H1 (cell line): ENCODE data around the gene REXO5. TPM values are rescaled to one million over a fixed set of nuclear protein-coding genes. Genes with fewer than 3 reads are reported as not detected.

ENCODE experiments used
- CTCF ChIA-PET: fragments of 300-600 bp; sonication (Branson Sonifier 250); formaldehyde crosslinking; loops from one replicate; lab custom pipeline; 2021; ENCODE audit not compliant: partially characterized antibody; lab: Charles Lee
- POLR2A ChIA-PET: fragments of 300-600 bp; sonication (Branson Sonifier 250); formaldehyde crosslinking; loops from one replicate; lab custom pipeline; 2021; ENCODE audit warnings: inconsistent platforms; ENCODE audit not compliant: partially characterized antibody; lab: Charles Lee
- DNase-seq, 2 experiments: peaks; one replicate each; pipeline versions ENCODE4 v3.0.0 to v3.0.0-alpha.2; 2010 to 2022; ENCODE audit warnings: low spot score in 2 of 2, low read depth in 1 of 2, mixed read lengths in 1 of 2
- FAIRE-seq: peaks from 2 replicates; lab custom pipeline; 2011; peaks lifted over from hg19 to GRCh38; lab: Jason Lieb, UNC
- H2AFZ ChIP-seq: 2 replicates; pipeline ENCODE4 v1.8.1; 2012; ENCODE audit warnings: low read length, inconsistent platforms
- H2AK5ac ChIP-seq: 2 replicates; pipeline ENCODE4 v1.6.1; 2013; ENCODE audit warnings: low read depth, low read length
- H2BK120ac ChIP-seq: replicated peaks from 2 replicates; pipeline ENCODE3; 2013; ENCODE audit warnings: low read depth, low read length, inconsistent platforms
- H2BK12ac ChIP-seq: 2 replicates; pipeline ENCODE4 v1.6.1; 2013; ENCODE audit warnings: low read depth, low read length
- H2BK15ac ChIP-seq: 2 replicates; pipeline ENCODE4 v1.6.1; 2013; ENCODE audit warnings: low read length
- H2BK20ac ChIP-seq: 2 replicates; pipeline ENCODE4 v1.6.1; 2013; ENCODE audit warnings: low read length
- H2BK5ac ChIP-seq: 2 replicates; pipeline ENCODE4 v1.6.1; 2013; ENCODE audit warnings: low read depth, low read length
- H3K14ac ChIP-seq: 2 replicates; pipeline ENCODE4 v1.6.1; 2013; ENCODE audit warnings: inconsistent platforms; ENCODE audit not compliant: insufficient read length
- H3K18ac ChIP-seq: 2 replicates; pipeline ENCODE4 v1.6.1; 2013; ENCODE audit warnings: low read length; ENCODE audit errors: extremely low read depth
- H3K23ac ChIP-seq: 2 replicates; pipeline ENCODE4 v1.6.1; 2013; ENCODE audit warnings: inconsistent platforms; ENCODE audit not compliant: insufficient read length
- H3K23me2 ChIP-seq: 2 replicates; pipeline ENCODE4 v1.6.1; 2013; ENCODE audit warnings: low read depth, low read length
- H3K27ac ChIP-seq: 2 replicates; pipeline ENCODE4 v1.6.1; 2011; ENCODE audit warnings: low read depth, low read length, inconsistent platforms
- H3K27me3 ChIP-seq, 4 experiments: replicated peaks in 1 of 4; 1 replicate in 1 of 4; 2 replicates in 3 of 4; pipeline versions ENCODE4 v1.6.1 to v1.8.1; 2011 to 2013; ENCODE audit warnings: low read length in 3 of 4, mild to moderate bottlenecking in 3 of 4, inconsistent platforms in 2 of 4, mixed read lengths in 2 of 4, moderate library complexity in 1 of 4; ENCODE audit not compliant: control insufficient read depth in 3 of 4, insufficient read depth in 3 of 4; ENCODE audit errors: extremely low read depth in 1 of 4
- H3K36me3 ChIP-seq, 4 experiments: 2 replicates each; pipeline versions ENCODE4 v1.6.1 to v1.8.1; 2011 to 2013; ENCODE audit warnings: mild to moderate bottlenecking in 4 of 4, low read length in 3 of 4, moderate library complexity in 2 of 4, control low read depth in 1 of 4, inconsistent platforms in 1 of 4; ENCODE audit not compliant: insufficient read depth in 4 of 4, control insufficient read depth in 2 of 4
- H3K4ac ChIP-seq: replicated peaks from 2 replicates; pipeline ENCODE3; 2013; ENCODE audit warnings: low read length, low read depth, mixed read lengths, inconsistent platforms; ENCODE audit not compliant: insufficient read length
- H3K4me1 ChIP-seq, 4 experiments: replicated peaks in 1 of 4; 1 replicate in 1 of 4; 2 replicates in 3 of 4; pipeline versions ENCODE4 v1.6.1 to v1.8.1; 2011 to 2013; ENCODE audit warnings: low read length in 3 of 4, inconsistent platforms in 2 of 4, mixed read lengths in 1 of 4; ENCODE audit not compliant: insufficient read depth in 4 of 4, control insufficient read depth in 3 of 4
- H3K4me2 ChIP-seq, 2 experiments: 2 replicates each; pipeline versions ENCODE4 v1.6.1 to v1.8.1; 2011 to 2013; ENCODE audit warnings: low read depth in 2 of 2, low read length in 2 of 2, control low read depth in 1 of 2, inconsistent platforms in 1 of 2, mild to moderate bottlenecking in 1 of 2; ENCODE audit not compliant: insufficient read depth in 1 of 2
- H3K4me3 ChIP-seq, 4 experiments: fragments of 200-600, 300-600 bp in 1 of 4; sonication (generic), shearing (Covaris generic), sonication (Bioruptor Twin) in 1 of 4; 2 replicates each; pipeline versions ENCODE4 v1.5.1 to v1.8.1; 2011 to 2016; ENCODE audit warnings: low read length in 4 of 4, low read depth in 3 of 4, control low read depth in 2 of 4, inconsistent platforms in 2 of 4, mild to moderate bottlenecking in 2 of 4, mixed read lengths in 1 of 4, moderate library complexity in 1 of 4; ENCODE audit not compliant: insufficient read depth in 2 of 4; ENCODE audit errors: extremely low read depth in 1 of 4
- H3K56ac ChIP-seq: replicated peaks from 2 replicates; pipeline ENCODE3; 2013; ENCODE audit warnings: low read depth, mild to moderate bottlenecking, mixed read lengths, low read length, inconsistent platforms; ENCODE audit not compliant: insufficient read length
- H3K79me1 ChIP-seq: 2 replicates; pipeline ENCODE4 v1.6.1; 2013; ENCODE audit warnings: low read depth, low read length, control low read depth
- H3K79me2 ChIP-seq, 2 experiments: 2 replicates each; pipeline versions ENCODE4 v1.6.1 to v1.8.1; 2012 to 2013; ENCODE audit warnings: low read length in 2 of 2, mild to moderate bottlenecking in 2 of 2, inconsistent platforms in 1 of 2; ENCODE audit not compliant: insufficient read depth in 2 of 2, control insufficient read depth in 1 of 2
- H3K9ac ChIP-seq, 4 experiments: replicated peaks in 1 of 4; 1 replicate in 1 of 4; 2 replicates in 3 of 4; pipeline versions ENCODE4 v1.6.1 to v1.8.1; 2011 to 2013; ENCODE audit warnings: low read depth in 3 of 4, low read length in 3 of 4, control low read depth in 2 of 4, mild to moderate bottlenecking in 2 of 4, moderate library complexity in 2 of 4, inconsistent platforms in 1 of 4; ENCODE audit errors: extremely low read depth in 1 of 4
- H3K9me3 ChIP-seq, 2 experiments: 2 replicates each; pipeline versions ENCODE4 v1.6.1 to v1.8.1; 2012 to 2013; ENCODE audit warnings: mild to moderate bottlenecking in 2 of 2, moderate library complexity in 2 of 2, control low read depth in 1 of 2, inconsistent platforms in 1 of 2, low read depth in 1 of 2, low read length in 1 of 2, mixed read lengths in 1 of 2; ENCODE audit not compliant: insufficient read depth in 2 of 2
- H4K20me1 ChIP-seq, 2 experiments: replicated peaks in 1 of 2; 2 replicates each; pipeline versions ENCODE3 to v1.8.1; 2011 to 2013; ENCODE audit warnings: inconsistent platforms in 2 of 2, low read length in 2 of 2, mild to moderate bottlenecking in 1 of 2; ENCODE audit not compliant: insufficient read depth in 2 of 2, control insufficient read depth in 1 of 2
- H4K5ac ChIP-seq: 2 replicates; pipeline ENCODE4 v1.6.1; 2013; ENCODE audit warnings: low read length, low read depth, mixed read lengths, inconsistent platforms; ENCODE audit not compliant: insufficient read length
- H4K8ac ChIP-seq: 2 replicates; pipeline ENCODE4 v1.8.0; 2013; ENCODE audit warnings: mild to moderate bottlenecking, moderate library complexity, low read length, inconsistent platforms; ENCODE audit not compliant: insufficient read depth; ENCODE audit errors: extremely low read depth
- H4K91ac ChIP-seq: replicated peaks from 2 replicates; pipeline ENCODE3; 2013; ENCODE audit warnings: low read length, mixed read lengths, inconsistent platforms; ENCODE audit not compliant: insufficient read length
- BRCA1 ChIP-seq: IDR thresholded peaks from 2 replicates; pipeline ENCODE4 v1.6.1; 2012; ENCODE audit warnings: low read depth, low read length, improper control_type of control experiment
- EGR1 ChIP-seq: IDR thresholded peaks from 2 replicates; pipeline ENCODE4 v1.6.1; 2011; ENCODE audit warnings: low read depth, low read length, borderline replicate concordance
- HDAC6 ChIP-seq: IDR thresholded peaks from one replicate; pipeline ENCODE4 v1.7.1; 2012; ENCODE audit warnings: low read depth, mild to moderate bottlenecking, inconsistent platforms, low read length, moderate library complexity
- KDM4A ChIP-seq: IDR thresholded peaks from one replicate; pipeline ENCODE4 v1.7.1; 2012; ENCODE audit warnings: low read depth, mild to moderate bottlenecking, moderate library complexity, low read length, inconsistent platforms; ENCODE audit not compliant: severe bottlenecking
- MAFK ChIP-seq: IDR thresholded peaks from 2 replicates; pipeline ENCODE4 v1.6.1; 2012; ENCODE audit warnings: low read depth, mild to moderate bottlenecking, improper control_type of control experiment, low read length
- POLR2A ChIP-seq, 2 experiments: IDR thresholded peaks; 1 replicate in 1 of 2; 2 replicates in 1 of 2; pipeline ENCODE4 v1.6.1; 2011; ENCODE audit warnings: low read depth in 2 of 2, low read length in 2 of 2, mild to moderate bottlenecking in 2 of 2; ENCODE audit errors: control extremely low read depth in 1 of 2
- TAF7 ChIP-seq: optimal IDR thresholded peaks from 2 replicates; pipeline ENCODE3; 2011; ENCODE audit warnings: low read depth, mild to moderate bottlenecking, inconsistent platforms, low read length, moderate library complexity, borderline replicate concordance
- ZNF274 ChIP-seq: IDR thresholded peaks from 2 replicates; pipeline ENCODE4 v1.7.0; 2012; ENCODE audit warnings: low read length, borderline replicate concordance; ENCODE audit errors: extremely low read depth
- WGBS, 2 experiments: shearing (Covaris generic) in 1 of 2; methylation state at CpG; one replicate each; pipeline versions ENCODE4 v1.1.6 to v1.1.7; 2013 to 2015; ENCODE audit warnings: low lambda C conversion rate in 2 of 2, mixed read lengths in 2 of 2, inconsistent platforms in 1 of 2, low coverage in 1 of 2, missing lambda C conversion rate in 1 of 2; ENCODE audit not compliant: insufficient replicate concordance in 2 of 2, insufficient coverage in 1 of 2, insufficient read length in 1 of 2; ENCODE audit errors: extremely low coverage in 1 of 2, missing lambda C conversion rate in 1 of 2; 5-methylcytosine and 5-hydroxymethylcytosine counted together
- polyA plus RNA-seq, 7 experiments: library from polyadenylated mRNA; depleted of rRNA in 3 of 7; stranded (reverse) in 5 of 7; unstranded in 2 of 7; fragments of >200 nt in 5 of 7; fragments of 200-250 nt in 2 of 7; gene quantifications; 1 replicate in 5 of 7; 2 replicates in 1 of 7; 4 replicates in 1 of 7; pipeline versions ENCODE4 v1.2.1 to v1.2.3, GENCODE V29; 2011 to 2013; ENCODE audit warnings: missing spikeins in 2 of 7, mixed read lengths in 2 of 7
- total RNA-seq: library from RNA; stranded (reverse); fragmentation: NEBNext Ultra II Directional; extraction: Animal tissue kit (Norgen Biotek cat#: 25700); gene quantifications from 2 replicates; pipeline ENCODE4 v1.2.1, GENCODE V29; 2021

REXO5 gene
- total and polyA plus RNA-seq, 2 of the 8 experiments (the other 6 are each of a cell fraction or from before 2014, with no cell fraction given): 2.4 to 8.9 TPM

DNA sequence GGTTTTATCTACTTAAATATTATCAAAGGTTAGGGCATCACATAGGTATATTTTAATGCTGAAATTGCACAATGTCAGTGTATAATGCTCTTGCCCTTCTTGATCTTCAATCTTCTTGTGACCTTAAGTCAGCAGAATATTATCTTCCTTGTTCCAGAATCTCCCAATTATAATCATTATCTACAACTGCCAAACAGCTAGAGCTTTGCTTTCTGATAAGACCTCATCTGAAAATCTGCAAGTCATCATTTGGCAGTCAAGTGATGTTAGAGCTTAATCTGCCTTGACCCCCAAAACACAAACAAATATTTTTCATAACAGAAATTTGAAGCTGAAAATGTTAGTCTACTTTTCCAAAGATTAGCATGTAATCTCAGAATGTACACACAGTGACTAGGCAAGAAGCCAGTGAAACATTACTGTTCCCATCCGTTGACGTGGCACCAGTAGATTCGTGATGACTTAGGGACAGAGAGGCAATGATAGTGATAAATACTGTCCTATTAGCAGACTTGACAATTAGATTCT lies 19.8 kb downstream of the REXO5 start:
- Histone ChIP-seq H3K27ac (no peak overlapping the region), H3K23me2 (no peaks in the 10 kb centered on the region), H4K91ac (no peak overlapping the region), H4K5ac (no peak overlapping the region), H2BK15ac (no peak overlapping the region), H3K14ac (no peak overlapping the region), H3K18ac (no peak overlapping the region), H3K36me3 (peaks cover 0 to 26% (median 0%) of the 10 kb centered on the region in 4 experiments; a peak in 5 of 8 replicates), H4K20me1 (no peaks in the 10 kb centered on the region), H4K8ac (no peak overlapping the region), H2AK5ac (no peak overlapping the region), H2AFZ (no peak overlapping the region), H3K9me3 (no peaks in the 10 kb centered on the region), H3K56ac (no peak overlapping the region), H2BK20ac (no peak overlapping the region), H3K4me2 (no peak overlapping the region), H3K4me3 (no peak overlapping the region), H2BK5ac (no peak overlapping the region), H3K4me1 (no peaks in the 10 kb centered on the region), H3K27me3 (no peaks in the 10 kb centered on the region), H2BK12ac (no peak overlapping the region), H3K79me2 (no peaks in the 10 kb centered on the region), H3K79me1 (no peaks in the 10 kb centered on the region), H2BK120ac (no peak overlapping the region), H3K23ac (no peak overlapping the region), H3K4ac (no peak overlapping the region), H3K9ac (no peak overlapping the region)
- ChIA-PET POLR2A (interaction anchor here (1.1 kb wide), 1 partner anchor 74 kb away, joined by 3 read pairs; the partner anchor contains the start of genes DCUN1D3 and LYRM1), CTCF (interaction anchor here (1.1 to 1.7 kb wide), 5 partner anchors 14 to 474 kb away, joined by 3 to 4 read pairs (median 4); no protein-coding TSS in a partner anchor)
- TF ChIP-seq HDAC6 (no peak), KDM4A (no peak), BRCA1 (no peak), EGR1 (no peak), POLR2A (IDR thresholded peaks at IDR 0.05; ENCODE audit: control extremely low read depth in 1 of 2, low read depth in 2 of 2, low read length in 2 of 2) (no peak), MAFK (no peak), TAF7 (no peak), ZNF274 (no peak)
- 91% methylated on average over 3 of the region's 3 CpGs; no CpG with 5 or more reads in 1 of the 2 experiments for WGBS, 2 experiments
- FAIRE-seq (no peak), DNase-seq (no peak)
